Cortex of kidney (tissue), 1 donor: ENCODE results near the gene CDC42BPA.
"Not testable (repeated sequence)": the region's sequence is repeated elsewhere in the genome, so short reads cannot be mapped to it uniquely, and the experiment has no call there.

Experiments
- DNase-seq: peaks from one replicate; lab custom pipeline; 2025; lab: John Stamatoyannopoulos, UW

The CDC42BPA gene

GRCh38 chr1:226960944-226961765 is 357.1 kb downstream of the CDC42BPA start:
- no peak for DNase-seq

DNA sequence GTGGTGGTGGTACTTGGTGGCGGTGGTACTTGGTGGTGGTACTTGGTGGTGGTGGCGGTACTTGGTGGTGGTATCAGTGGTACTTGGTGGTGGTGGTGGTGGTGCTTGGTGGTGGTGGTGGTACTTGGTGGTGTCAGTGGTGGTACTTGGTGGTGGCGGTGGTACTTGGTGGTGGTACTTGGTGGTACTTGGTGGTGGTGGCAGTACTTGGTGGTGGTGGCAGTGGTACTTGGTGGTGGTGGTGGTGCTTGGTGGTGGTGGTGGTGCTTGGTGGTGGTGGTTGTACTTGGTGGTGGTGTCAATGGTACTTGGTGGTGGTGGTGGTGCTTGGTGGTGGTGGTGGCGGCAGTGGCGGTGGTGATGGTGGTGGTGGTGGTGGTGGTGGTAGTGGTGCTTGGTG is 358.0 kb downstream of the CDC42BPA start:
- DNase-seq: no peak

GRCh38 chr1:226958300-226958699 is 360.0 kb downstream of the CDC42BPA start:
- no peak for DNase-seq

DNA sequence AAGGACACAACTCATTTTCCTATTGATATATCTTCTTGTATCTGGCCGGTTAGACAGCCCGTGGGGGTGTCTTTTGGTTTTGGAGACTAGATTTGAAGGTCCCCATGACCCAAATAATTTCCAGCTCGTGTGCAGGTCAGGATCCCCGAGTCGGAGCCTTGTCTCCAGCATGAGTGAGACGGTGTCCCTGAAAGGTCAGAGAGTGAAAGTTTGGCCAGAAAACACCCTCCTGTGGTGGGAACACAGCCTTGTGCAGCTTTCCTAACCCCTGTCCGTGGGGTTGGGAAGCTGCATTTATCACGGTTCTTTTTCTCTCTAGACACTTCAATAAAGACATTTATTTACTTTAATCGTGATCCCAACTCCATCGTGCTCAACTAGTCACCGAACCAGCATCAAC is 360.6 kb downstream of the CDC42BPA start:
- DNase-seq: no peak

- DNase-seq: no peak
Measured at GRCh38 chr1:226956942-226957713, 361.2 kb downstream of the CDC42BPA start.

DNA sequence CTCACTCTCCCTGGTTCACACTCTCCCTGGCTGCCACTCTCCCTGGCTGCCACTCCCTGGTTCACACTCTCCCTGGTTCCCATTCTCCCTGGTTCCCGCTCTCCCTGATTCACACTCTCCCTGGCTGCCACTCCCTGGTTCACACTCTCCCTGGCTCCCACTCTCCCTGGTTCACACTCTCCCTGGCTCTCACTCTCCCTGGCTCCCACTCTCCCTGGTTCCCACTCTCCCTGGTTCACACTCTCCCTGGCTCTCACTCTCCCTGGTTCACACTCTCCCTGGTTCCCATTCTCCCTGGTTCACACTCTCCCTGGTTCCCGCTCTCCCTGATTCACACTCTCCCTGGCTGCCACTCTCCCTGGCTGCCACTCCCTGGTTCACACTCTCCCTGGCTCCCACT is 362.4 kb downstream of the CDC42BPA start:
- not testable (repeated sequence) for DNase-seq

GRCh38 chr1:226954777-226955176 is 363.5 kb downstream of the CDC42BPA start:
- no peak for DNase-seq

DNA sequence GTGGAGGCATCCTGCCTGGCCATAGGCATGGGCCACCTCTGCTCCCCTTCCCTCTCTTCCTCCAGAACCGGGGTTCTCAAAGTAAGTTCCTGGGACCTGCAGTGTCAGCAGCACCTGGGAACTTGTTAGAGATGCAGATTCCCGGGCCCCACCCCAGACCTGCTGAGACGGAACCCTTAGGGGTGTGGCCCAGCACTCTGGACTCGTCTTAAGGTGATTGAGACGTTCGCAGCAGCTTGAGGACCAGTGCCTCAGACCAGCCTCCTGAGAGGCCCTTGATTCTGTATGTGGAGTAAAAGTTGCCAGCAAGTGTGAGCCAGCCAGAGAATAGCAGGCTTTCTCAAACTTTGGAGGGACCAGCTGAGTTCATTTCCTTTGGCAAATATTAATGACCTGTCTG is 364.0 kb downstream of the CDC42BPA start:
- DNase-seq: no peak

DNA sequence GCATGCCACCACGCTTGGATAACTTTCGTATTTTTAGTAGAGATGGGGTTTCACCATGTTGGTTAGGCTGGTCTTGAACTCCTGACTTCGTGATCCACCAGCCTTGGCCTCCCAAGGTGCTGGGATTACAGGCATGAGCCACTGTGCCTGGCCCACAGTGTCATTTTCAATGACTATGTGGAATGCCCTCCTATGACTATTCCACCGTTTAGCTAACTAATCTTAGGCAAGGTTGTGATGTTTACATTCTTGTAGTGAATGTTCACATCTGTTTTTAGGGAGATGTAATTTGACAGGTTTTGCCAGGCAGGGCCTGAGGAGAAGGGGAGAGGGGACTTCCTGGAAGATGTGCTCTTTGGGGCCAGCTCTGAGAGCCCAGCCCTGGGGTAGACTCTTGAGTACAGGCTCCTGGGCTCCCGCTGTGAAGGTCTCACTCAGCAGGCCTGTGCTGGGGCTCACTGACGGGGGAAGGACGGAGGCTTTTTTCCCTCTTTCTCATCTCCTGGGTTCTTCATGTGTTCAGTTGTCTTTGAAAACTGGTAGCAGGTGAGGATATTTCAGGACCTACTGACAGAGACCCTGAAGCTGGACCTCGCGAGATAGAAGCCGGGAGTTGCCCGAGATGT is 365.0 kb downstream of the CDC42BPA start:
- DNase-seq: no peak

DNA sequence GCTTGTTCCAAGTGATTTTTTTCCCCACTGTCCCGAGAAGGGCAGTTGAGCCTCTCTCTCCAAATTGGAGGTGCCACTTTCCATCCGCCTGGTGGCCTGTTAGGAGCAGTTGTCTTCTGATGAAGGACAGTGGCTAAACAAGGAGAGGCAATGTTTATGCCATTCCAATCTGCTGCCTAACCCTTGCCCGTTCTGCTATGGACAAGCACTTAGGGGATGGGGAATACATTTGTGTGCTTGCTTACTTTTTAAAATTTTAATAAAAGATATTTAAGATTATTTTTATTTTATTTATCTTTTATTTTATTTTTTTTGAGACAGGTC is 366.2 kb downstream of the CDC42BPA start:
- DNase-seq: no peak

DNA sequence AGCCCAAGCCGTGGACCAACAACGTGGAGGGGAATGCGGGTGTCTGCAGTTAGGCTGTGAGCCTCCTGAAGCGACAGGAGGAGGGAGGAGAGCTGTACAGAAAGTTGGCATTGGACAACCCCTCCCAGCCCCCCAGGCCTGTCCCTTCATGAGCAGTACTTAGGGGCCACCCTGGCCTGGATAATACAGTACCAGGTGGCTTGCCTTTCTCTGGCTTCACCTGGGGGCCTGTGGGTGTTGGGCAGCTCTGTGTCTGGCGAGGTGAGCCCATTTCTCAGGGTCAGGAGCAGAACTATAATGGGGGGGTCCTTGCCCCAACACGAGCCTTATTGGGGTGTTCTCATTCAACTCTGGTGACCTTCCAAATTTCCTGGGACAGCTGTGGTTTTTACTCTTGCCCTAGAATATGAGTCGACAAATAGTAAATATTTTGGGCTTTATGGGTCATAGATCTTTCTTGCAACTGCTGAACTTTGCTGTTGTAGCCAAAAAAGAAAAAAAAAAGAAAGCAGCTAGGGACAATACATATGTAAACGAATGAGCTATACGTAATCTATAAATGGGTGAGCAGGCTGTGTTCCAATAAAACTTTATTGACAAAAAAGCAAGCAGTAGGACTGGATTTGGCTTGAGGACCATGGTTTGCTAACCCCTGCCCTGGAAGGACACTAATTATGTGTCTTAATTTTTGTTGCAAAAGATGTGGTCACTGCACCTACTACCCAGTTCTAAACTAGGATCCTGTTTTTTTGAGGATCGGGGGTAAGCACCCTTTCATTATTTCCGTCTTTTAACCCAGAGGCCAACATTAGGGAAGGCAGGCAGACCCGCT is 366.8 kb downstream of the CDC42BPA start:
- DNase-seq: no peak

- DNase-seq: no peak
Measured at GRCh38 chr1:226950871-226951270, 367.4 kb downstream of the CDC42BPA start.

GRCh38 chr1:226950316-226950715 is 368.0 kb downstream of the CDC42BPA start:
- DNase-seq: no peak

DNA sequence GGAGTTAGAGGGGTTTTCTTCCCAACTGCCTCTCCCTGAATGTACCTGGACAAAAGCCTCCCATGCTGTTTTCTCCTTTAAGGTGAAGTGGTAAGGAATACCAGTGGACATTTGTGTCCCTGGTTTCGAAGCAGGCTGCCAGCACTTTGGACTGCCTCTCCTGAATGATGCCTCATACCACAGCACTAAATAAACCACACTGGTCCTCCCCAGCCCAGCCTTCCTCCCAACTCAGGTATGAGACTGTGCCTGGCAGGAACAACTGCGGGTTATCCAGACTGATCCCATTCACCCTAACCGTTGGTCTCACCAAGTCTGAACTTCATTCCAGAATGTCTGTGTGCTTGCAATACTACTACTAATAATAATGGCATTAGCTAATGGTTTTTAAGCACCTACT is 368.9 kb downstream of the CDC42BPA start:
- DNase-seq: no peak

- no peak for DNase-seq
Measured at GRCh38 chr1:226948996-226949395, 369.3 kb downstream of the CDC42BPA start.

GRCh38 chr1:226948480-226948879 is 369.8 kb downstream of the CDC42BPA start:
- DNase-seq: no peak

DNA sequence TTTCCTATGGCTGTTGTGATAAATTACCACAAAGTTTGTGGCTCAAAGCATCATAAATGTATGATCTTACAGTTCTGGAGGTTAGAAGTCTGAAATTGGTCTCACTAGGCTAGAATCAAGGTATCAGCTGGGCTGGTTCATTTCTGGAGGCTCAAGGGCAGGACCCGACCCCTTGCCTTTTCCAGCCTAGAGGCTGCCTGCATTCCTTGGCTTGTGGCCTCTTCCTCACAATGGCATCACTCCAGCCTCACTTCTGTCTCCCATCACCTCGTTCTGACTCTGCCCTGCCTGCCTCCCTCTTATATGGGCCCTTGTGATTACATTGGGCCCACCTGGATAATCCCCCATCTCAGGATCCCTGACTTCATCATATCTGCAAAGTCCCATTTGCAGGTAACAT is 370.2 kb downstream of the CDC42BPA start:
- DNase-seq: no peak

DNA sequence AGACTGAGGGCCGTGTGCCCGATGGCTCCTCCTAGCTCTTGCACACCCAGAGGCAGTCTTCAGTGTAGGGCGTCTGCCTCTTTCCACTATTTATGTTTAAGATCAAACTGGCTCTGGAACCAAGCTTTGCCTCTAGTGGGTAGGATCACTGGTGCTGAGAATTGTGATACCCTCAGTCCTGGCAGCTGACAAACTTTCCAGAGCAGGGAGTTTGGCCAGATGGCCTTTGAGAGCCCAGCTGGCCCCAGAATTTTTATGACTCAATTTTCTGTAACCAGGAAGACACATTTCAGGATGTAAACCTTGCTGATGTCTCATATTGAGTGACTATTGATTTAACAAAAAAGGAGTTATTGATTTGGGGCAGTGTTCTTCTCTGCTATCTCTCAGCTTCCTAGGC is 371.5 kb downstream of the CDC42BPA start:
- DNase-seq: no peak

GRCh38 chr1:226946285-226946684 is 372.0 kb downstream of the CDC42BPA start:
- DNase-seq: no peak

GRCh38 chr1:226945858-226946245 is 372.4 kb downstream of the CDC42BPA start:
- no peak for DNase-seq

DNA sequence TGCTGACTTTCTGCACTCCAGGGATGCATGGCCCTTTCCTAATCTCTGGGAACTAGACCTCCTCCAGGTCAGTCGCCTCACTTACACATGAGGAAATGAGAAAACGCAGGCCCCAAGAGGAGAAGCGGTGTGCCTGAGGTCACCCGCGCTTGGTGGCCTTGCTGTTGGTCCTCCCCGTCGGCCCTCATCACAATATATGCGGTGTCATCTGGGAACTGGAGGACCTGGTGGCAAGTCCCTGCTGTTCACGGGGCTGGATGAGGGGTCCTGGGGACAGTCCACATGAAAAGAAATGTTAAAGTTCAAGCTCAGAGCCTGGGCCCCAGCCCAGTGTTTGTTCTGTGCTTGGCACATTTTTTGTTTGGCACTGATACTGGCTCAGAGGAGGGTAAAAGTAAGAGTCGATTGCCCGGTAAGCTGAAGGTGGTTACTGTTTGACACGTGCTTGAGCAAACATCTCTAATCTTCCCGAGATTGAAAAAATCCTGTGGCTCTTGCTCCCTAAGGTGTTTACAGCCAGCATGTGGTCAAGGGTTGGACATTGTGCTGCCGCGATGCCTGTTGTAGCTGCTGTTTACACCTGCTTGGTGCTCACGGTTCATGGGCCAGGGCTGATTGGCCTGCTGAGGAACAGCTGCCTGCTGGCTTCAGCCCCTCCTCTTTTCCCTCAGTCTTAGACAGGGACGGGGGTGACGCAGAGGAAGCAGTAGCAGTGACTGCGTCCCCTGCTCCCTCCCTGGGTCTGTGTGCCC is 373.0 kb downstream of the CDC42BPA start:
- no peak for DNase-seq
